ENCODE results near the gene BLTP3A.
"Not testable (repeated sequence)": the region's sequence is repeated elsewhere in the genome, so short reads cannot be mapped to it uniquely, and the experiment has no call there.

Gene BLTP3A, protein sequence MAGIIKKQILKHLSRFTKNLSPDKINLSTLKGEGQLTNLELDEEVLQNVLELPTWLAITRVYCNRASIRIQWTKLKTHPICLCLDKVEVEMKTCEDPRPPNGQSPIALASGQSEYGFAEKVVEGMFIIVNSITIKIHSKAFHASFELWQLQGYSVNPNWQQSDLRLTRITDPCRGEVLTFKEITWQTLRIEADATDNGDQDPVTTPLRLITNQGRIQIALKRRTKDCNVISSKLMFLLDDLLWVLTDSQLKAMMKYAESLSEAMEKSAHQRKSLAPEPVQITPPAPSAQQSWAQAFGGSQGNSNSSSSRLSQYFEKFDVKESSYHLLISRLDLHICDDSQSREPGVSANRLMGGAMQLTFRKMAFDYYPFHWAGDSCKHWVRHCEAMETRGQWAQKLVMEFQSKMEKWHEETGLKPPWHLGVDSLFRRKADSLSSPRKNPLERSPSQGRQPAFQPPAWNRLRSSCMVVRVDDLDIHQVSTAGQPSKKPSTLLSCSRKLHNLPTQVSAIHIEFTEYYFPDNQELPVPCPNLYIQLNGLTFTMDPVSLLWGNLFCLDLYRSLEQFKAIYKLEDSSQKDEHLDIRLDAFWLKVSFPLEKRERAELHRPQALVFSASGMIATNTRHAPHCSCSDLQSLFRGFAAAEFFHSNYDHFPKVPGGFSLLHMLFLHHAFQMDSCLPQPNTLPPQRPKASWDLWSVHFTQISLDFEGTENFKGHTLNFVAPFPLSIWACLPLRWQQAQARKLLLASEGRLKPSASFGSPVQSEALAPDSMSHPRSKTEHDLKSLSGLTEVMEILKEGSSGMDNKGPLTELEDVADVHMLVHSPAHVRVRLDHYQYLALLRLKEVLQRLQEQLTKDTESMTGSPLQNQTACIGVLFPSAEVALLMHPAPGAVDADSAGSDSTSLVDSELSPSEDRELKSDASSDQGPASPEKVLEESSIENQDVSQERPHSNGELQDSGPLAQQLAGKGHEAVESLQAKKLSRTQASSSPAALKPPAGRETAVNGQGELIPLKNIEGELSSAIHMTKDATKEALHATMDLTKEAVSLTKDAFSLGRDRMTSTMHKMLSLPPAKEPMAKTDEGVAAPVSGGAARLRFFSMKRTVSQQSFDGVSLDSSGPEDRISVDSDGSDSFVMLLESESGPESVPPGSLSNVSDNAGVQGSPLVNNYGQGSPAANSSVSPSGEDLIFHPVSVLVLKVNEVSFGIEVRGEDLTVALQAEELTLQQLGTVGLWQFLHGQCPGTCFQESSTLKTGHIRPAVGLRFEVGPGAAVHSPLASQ (N-terminal part only)

DNA sequence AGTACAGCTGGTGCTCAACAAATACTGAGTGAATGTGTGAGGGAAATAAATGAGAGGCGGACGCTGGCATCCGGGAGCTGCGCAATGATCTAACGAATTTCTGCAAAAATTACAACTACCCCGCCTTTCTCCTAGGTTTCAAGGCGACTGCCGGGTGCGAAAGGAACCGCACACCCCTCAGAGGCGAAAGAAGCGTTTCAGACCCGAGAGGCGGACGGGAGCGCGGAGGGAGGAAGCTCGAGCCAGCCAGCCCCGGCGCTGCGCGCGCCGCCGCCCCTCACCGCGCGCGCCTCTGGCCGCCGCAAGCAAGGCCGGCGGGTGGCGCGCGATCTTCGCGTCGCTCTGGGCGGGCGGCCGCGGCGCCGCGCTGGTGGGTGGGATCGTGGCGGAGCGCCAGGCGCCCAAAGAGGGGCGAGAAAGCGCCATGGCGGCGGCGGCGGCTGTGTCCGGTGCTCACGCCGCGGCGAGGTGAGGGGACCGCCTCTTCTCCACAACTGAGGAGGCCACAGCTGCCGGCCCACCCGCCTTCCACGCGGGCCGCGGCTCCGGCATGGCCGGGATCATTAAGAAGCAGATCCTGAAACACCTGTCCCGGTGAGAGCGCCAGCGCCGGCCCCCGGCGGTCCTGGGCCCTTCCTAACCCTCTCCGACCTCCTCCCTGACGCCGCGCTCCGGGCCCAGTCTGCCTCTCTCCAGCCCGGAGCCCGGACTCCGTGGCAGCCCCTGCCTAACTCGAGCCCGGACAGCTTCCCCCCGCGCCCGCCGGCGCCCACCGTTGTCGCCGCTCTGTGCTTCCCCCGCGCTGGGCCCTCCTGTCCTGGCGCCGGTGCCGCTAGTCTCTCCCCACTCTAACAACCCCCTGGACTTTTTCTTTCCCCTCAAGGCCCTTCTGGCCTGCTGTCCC is at the start of gene BLTP3A:
BLTP3A (plus strand) TSS at position 383 of the 904 bp plus-strand sequence; CDS start at position 551, 168 bp downstream.
- peak; percentile 79 for DNase-seq

DNA sequence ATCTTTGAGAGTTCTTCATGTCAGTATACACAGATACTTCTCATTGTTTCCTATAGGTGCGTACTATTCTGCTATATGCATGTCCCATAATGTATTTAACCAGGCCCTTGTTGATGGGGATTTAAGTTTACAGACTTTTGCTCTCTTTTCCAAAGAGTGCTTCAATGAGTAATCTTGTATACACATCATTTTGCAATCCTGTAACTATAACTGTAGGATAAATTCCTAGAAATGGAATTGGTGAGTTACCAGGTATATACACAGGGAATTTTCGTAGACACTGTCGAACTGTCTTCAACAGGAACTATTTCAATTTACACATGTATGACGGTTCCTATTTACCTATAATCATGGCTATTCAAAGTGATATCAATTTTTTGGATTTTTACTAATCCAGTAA is 49.8 kb upstream of the BLTP3A start:
- no peak for DNase-seq

DNA sequence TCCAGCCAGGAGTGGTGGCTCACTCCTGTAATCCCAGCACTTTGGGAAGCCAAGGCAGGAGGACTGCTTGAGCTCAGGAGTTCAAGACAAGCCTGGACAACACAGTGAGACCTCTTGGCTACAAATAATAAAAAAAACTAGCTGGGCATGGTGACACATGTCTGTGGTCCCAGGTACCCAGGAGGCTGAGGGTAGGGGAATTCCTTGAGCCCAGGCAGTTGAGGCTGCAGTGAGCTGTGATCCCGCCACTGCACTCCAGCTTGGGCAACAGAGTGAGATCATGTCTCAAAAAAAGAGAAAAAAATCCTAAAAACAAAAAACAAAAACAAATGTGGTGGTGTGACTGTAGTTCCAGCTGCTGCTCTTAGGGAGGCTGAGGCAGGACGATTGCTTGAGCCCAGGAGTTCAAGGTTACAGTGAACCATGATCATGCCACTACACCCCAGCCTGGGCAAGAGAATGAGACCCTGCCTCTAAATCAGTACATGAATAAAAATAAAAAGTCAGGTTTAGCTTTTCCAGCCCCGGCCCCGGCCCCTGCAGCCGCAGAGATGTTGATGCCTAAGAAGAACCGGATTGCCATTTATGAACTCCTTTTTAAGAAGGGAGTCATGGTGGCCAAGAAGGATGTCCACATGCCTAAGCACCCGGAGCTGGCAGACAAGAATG is 48.1 kb upstream of the BLTP3A start:
- DNase-seq = no peak

DNA sequence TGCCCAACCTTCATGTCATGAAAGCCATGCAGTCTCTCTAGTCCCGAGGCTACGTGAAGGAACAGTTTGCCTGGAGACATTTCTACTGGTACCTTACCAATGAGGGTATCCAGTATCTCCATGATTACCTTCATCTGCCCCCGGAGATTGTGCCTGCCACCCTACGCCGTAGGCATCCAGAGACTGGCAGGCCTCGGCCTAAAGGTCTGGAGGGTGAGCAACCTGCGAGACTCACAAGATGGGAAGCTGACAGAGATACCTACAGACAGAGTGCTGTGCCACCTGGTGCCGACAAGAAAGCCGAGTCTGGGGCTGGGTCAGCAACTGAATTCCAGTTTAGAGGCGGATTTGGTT is 47.6 kb upstream of the BLTP3A start:
- DNase-seq = not testable (repeated sequence)

DNA sequence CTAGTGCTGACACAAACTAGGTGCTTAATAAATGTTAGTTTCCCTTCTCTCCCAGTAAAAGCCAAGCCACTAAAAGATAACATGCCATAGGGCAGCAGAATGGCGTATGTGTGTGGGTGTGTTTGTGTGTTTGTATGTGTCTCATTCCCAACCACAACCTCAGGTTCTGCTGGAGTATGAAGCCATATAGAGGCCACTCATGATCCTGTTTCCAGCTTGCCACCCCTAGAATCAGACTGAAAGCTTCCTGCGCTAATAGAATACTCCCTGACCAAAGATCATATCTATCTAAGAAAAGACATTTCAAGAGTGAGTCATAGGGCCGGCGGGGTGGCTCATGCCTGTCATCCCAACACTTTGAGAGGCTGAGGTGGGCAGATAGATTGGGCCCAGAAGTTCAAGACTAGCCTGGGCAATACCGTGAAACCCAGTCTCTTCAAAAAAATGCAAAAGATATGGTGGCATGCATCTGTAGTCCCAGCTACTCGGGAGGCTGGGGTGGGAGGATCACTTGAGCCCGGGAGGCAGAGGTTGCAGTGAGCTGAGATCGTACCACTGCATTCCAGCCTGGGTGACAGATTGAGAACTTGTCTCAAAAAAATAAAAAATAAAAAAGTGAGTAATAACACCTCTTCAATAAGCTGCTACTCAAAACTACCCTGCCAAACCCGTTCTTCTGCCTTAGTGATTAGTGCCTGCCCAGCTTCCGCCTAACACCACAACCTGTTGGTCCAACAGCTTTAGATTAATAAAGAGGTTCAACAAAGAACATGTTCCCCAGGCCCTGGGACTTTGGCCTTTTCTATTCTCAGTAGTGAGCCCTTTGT is 46.4 kb upstream of the BLTP3A start:
- no peak for DNase-seq

DNA sequence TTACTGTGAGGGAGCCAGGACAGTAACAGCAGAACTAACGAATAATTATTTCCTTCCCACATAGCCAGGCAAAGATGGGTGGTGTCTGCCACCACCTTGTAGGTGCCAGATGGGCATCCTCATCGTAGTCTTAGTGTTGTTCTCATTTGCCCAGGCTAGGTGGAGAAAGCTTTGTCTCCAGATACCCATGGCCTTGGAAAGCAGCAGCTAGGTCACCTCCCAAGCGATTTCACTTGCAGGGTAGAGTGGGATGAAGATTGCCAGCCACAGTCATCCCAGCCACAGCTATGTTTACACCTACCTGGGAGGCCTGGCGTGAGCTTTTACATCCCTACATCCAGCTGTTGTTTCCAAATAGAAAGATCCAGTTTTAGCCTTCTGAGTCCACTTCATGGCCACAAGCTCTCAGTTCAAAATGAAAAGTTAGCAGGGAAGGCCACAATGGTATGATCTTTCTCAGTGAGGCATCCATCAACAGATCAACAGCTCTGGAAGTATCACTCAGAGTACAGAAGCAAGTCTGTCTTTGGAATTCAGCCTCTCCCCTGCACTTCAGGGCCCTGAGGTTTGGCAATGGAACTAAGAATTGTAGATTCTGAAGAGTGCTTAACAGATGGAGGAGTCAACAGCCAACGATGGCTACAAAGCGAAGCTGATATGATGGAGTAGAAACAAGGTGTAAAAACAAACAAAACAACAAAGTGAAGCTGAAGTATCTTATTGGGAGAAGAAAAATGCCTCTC is 45.6 kb upstream of the BLTP3A start:
- no peak for DNase-seq

DNA sequence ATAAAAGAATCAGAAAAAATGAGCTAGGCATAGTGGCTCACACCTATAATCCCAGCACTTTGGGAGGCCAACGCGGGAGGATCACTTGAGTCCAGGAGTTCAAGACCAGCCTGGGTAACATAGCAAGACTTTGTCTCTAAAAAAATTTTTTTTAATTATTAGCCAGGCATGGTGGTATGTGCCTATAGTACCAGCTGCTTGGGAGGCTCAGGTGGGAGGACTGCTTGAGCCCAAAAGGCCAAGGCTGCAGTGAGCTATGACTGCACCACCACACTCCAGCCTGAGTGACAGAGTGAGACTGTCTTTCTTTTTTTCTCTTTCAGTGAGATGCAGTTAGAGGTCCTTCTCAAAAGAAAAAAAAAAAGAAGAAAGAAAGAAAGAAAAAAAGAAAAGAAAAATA is 43.1 kb upstream of the BLTP3A start:
- DNase-seq = no peak

DNA sequence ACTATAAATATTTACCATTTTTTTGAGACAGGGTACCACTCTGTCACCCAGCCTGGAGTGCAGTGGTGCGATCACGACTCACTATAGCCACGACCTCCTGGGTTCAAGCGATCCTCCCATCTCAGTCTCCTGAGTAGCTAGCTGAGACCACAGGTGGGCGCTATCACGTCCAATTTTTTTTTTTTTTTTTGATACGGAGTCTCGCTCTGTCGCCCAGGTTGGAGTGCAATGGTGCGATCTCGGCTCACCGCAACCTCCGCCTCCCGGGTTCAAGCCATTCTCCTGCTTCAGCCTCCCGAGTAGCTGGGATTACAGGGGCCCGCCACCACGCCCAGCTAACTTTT is 35.4 kb upstream of the BLTP3A start:
- peak; percentile 26 for DNase-seq

DNA sequence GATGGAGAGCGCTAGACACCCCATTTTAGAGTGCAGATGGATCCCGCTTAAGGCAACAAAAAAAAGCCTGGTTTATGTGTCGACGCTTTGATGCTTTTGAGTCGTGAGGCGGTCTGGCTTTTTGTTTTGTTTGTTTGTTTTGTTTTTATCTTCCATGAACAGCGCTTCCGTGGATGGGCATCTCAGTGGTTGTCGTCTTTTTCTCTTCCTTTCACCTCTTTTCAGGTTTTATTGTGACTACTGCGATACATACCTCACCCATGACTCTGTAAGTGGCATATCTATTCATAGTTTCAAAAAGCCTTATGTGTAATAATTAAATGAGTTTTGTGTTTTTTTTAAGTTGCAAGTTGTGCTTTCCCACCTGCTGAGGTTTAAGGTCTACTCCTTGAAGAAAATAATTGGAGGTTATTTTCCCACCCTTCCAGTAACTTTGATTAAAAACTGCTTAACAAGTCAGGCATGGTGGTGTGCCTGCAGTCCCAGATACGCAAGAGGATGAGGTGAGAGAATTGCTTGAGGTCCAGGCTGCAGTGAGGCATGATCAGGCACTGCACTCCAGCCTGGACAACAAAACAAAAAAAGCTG is 34.1 kb upstream of the BLTP3A start:
- DNase-seq = no peak

DNA sequence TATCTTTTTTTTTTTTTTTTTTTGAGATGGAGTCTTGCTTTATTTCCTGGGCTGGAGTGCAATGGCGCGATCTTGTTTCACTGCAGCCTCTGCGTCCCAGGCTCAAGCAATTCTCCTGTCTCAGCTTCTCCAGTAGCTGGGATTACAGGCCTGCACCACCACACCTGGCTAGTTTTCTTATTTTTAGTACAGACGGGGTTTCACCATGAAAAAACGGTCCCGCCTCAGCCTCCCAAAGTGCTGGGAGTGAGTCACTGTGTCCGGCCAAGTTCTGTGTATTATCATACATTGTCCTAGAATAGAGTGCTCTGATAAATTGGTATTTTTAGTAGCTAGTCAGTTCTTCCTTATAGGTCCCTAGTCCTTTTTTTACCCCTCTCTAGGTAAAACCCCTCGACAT is 31.8 kb upstream of the BLTP3A start:
- no peak for DNase-seq

DNA sequence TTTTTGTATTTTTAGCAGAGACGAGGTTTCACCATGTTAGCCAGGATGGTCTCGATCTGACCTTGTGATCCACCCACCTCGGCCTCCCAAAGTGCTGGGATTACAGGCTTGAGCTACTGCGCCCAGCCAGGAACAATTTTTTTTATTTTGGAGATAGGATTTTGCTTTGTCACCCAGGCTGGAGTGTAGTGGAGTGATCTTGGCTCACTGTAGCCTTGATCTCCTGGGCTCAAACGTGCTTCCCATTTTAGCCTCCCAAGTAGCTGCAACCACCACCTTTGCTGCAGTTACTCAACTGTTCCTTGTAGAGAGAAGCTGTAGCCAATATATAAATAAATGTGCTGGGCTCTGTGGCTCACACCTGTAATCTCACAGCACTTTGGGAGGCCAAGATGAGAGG is 30.2 kb upstream of the BLTP3A start:
- not testable (repeated sequence) for DNase-seq

DNA sequence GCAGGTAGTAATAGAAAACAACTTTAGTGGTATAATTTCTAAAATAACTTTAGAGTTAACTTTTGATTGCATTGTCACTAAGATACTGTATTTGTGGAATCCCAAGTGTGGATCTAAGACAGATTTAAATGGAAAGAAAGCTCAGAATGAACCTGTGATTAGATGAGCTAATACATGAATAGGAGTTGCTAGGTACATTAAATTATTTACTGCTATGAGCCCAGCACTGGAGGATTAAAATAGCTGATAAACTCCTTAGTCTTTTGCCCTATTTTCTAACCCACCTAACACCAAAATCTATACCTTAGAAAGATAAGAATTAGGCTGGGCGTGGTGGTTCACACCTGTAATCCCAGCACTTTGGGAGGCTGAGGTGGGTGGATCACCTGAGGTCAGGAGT is 23.7 kb upstream of the BLTP3A start:
- DNase-seq = no peak

DNA sequence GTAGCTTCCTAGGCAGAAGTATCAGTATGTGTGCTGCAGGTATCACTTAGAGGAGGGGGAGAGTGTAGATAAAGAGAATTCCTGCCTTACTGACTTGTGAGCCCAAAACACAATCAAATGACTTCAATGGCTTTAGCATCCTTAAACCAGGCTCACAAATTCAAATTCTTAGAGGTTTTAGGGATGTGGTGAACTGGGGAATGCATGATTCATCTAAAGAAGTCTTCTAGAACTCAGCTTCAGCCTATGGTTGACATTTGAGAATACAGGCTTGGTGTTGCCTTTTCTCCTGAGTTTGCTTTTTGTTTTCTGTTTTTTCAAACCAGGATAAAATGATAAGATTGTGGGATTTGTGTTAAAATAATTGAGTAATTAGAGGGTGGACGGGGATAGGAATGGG is 20.2 kb upstream of the BLTP3A start:
- DNase-seq = no peak

DNA sequence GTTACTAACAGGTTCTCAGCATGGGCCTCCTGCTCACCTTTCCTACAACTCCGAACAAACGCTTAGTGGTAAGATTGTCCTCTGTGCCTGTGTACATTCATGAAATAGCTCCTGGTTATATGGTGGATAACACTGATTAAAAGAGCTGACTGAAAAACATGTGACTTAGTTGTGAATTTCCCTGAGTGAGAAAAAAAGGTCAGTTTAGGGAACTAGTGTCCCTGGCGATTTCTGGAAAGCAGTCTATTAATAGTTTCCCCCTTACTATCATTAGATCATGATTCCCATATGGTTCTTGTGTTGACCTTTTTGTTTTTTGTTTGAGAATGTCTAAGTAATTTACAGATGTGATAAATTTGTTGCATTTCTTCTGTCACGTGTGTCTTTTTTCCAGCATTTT is 18.9 kb upstream of the BLTP3A start:
- DNase-seq = no peak

DNA sequence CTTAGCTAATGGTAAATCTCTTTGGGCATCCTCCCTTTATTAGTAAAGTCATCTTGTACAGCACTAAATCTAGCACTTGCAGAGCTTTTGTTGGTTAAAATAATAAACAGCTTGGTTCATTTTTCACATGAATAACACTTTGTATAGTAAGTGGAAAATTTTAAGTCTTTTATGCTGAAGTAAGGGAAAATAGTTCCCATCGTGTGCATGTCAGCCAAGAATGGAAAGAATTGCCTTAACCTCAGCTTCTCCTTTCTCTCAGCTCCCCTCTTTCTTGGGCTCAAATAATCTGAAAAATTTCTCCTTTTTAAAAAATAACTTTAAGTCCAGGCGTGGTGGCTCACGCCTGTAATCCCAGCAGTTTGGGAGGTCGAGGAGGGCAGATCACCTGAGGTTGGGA is 18.0 kb upstream of the BLTP3A start:
- no peak for DNase-seq

DNA sequence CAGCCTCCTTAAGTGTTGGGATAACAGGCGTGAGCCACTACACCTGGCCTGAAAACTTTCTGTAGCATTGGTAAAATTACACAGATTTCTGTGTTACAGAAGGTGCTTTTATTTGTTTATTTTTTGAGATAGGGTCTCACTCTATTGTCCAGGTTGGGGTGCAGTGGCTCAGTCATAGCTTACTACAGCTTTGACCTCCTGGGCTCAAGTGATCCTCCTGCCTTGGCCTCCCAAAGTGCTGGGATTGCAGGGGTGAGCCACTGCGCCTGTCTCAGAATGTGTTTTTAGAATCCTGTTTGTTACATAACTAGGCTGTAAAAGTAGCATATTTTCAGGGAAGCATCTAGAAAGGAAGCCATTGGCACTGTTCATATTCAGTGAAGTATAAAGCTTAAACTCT is 16.9 kb upstream of the BLTP3A start:
- DNase-seq = no peak

DNA sequence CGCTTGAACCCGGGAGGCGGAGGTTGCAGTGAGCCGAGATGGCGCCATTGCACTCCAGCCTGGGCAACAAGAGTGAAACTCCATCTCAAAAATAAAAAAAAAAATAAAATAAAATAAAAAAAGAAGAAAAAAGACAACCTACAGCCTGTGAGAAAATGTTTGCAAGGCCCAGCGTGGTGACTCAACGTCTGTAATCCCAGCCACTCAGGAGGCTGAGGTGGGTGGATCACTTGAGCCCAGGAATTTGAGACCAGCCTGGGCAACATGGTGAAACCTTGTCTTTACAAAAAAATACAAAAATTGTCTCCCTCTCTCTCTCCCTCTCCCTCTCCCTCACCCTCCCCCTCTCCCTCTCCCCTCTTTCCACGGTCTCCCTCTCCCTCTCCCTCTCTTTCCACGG is 6.5 kb upstream of the BLTP3A start:
- DNase-seq = not testable (repeated sequence)

DNA sequence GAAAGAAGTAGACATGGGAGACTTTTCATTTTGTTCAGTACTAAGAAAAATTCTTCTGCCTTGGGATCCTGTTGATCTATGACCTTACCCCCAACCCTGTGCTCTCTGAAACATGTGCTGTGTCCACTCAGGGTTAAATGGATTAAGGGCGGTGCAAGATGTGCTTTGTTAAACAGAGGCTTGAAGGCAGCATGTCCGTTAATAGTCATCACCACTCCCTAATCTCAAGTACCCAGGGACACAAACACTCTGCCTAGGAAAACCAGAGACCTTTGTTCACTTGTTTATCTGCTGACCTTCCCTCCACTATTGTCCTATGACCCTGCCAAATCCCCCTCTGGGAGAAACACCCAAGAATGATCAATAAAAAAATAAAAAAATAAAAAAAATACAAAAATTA is 4.7 kb upstream of the BLTP3A start:
- not testable (repeated sequence) for DNase-seq

DNA sequence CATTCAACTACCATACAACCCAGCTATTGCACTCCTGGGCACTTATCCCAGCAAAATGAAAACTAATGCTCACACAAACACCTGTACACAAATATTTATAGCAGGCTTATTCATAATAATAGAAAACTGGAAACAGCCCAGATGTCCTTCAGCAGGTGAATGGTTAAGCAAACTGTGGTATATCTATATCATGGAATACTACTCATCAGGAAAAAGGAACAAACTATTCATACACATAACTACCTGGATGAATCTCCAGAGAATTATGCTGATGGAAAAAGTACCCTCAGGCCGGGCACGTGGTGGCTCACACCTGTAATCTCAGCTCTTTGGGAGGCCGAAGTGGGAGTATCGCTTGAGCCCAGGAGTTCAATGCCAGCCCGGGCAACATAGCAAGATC is 3.8 kb upstream of the BLTP3A start:
- DNase-seq = no peak
